ENCODE data around the gene POLE2.

The POLE2 gene

GRCh38 chr14:49692811-49693734 is 5.1 kb upstream of the POLE2 start, which contains the start of gene KLHDC1:
Gene KLHDC1 (plus strand): TSS chr14:49693120. CDS start chr14:49693195, 75 bp downstream.
- Histone ChIP-seq H3K79me1 (ENCODE audit: low read length) (peaks cover 9% of the 10 kb centered on the region), H3K27ac (ENCODE audit: low read depth, low read length) (peak within 1 kb of the TSS; percentile 33), H3K36me3 (ENCODE audit: control insufficient read depth in 1 of 2, insufficient read depth in 2 of 2, low read length in 2 of 2) (no peaks in the 10 kb centered on the region), H3K4me1 (ENCODE audit: control insufficient read depth in 1 of 2, insufficient read depth in 2 of 2, low read length in 2 of 2) (peaks cover 0 to 3% of the 10 kb centered on the region in 2 experiments), H3K27me3 (ENCODE audit: insufficient read depth, low read length) (no peaks in the 10 kb centered on the region), H3K9me3 (ENCODE audit: insufficient read depth, low read depth, low read length) (no peaks in the 10 kb centered on the region), H3K14ac (ENCODE audit: low read length) (peak within 1 kb of the TSS; percentile 63), H2BK120ac (ENCODE audit: insufficient read depth, low read length, poor library complexity) (peak within 1 kb of the TSS; percentile 25), H3K23ac (ENCODE audit: low read length) (no peak within 1 kb of the TSS), H3K4ac (ENCODE audit: low read depth, low read length) (peak within 1 kb of the TSS; percentile 12), H3K18ac (ENCODE audit: low read length) (peak within 1 kb of the TSS; percentile 58), H2AFZ (ENCODE audit: insufficient read depth, low read length, poor library complexity) (peak within 1 kb of the TSS; percentile 90), H4K12ac (ENCODE audit: low read depth, low read length) (peak within 1 kb of the TSS; percentile 61), H4K8ac (ENCODE audit: low read depth, low read length) (peak within 1 kb of the TSS; percentile 81), H2BK12ac (ENCODE audit: low read length) (no peak within 1 kb of the TSS), H3K9ac (ENCODE audit: low read length) (peak within 1 kb of the TSS; percentile 95), H2AK5ac (ENCODE audit: low read length) (no peak within 1 kb of the TSS), H4K91ac (ENCODE audit: low read depth, low read length) (peak within 1 kb of the TSS; percentile 72), H3K4me3 (ENCODE audit: low read depth, low read length) (peak within 1 kb of the TSS; percentile 85), H3K79me2 (ENCODE audit: control insufficient read depth, insufficient read depth, low read length, poor library complexity) (peaks cover 9% of the 10 kb centered on the region), H3K4me2 (ENCODE audit: low read length) (peak within 1 kb of the TSS; percentile 76), H2BK5ac (ENCODE audit: low read depth, low read length, poor library complexity) (peak within 1 kb of the TSS; percentile 34)
- WGBS (ENCODE audit: extremely low coverage, insufficient coverage, insufficient read length), result no CpG with 5 or more reads among the region's 88 CpGs
- peak; percentile 65 to 71 for DNase-seq

GRCh38 chr14:49692193-49692757 is 4.3 kb upstream of the POLE2 start:
- no CpG with 5 or more reads among the region's 6 CpGs for WGBS (ENCODE audit: extremely low coverage, insufficient coverage, insufficient read length)
- Histone ChIP-seq H3K9ac (ENCODE audit: low read length) (no peak overlapping the region), H4K12ac (ENCODE audit: low read depth, low read length) (no peak overlapping the region), H3K9me3 (ENCODE audit: insufficient read depth, low read depth, low read length) (no peaks in the 10 kb centered on the region), H3K27ac (ENCODE audit: low read depth, low read length) (no peak overlapping the region), H3K79me2 (ENCODE audit: control insufficient read depth, insufficient read depth, low read length, poor library complexity) (peaks cover 15% of the 10 kb centered on the region), H2BK5ac (ENCODE audit: low read depth, low read length, poor library complexity) (no peak overlapping the region), H3K4me3 (ENCODE audit: low read depth, low read length) (no peak overlapping the region), H4K8ac (ENCODE audit: low read depth, low read length) (no peak overlapping the region), H3K79me1 (ENCODE audit: low read length) (peaks cover 12% of the 10 kb centered on the region), H3K23ac (ENCODE audit: low read length) (no peak overlapping the region), H3K18ac (ENCODE audit: low read length) (no peak overlapping the region), H3K4me1 (ENCODE audit: control insufficient read depth in 1 of 2, insufficient read depth in 2 of 2, low read length in 2 of 2) (peaks cover 0 to 6% of the 10 kb centered on the region in 2 experiments), H2AFZ (ENCODE audit: insufficient read depth, low read length, poor library complexity) (no peak overlapping the region), H3K4me2 (ENCODE audit: low read length) (peak overlapping the region; percentile 76), H3K27me3 (ENCODE audit: insufficient read depth, low read length) (no peaks in the 10 kb centered on the region), H3K14ac (ENCODE audit: low read length) (no peak overlapping the region), H2BK120ac (ENCODE audit: insufficient read depth, low read length, poor library complexity) (no peak overlapping the region), H3K4ac (ENCODE audit: low read depth, low read length) (no peak overlapping the region), H4K91ac (ENCODE audit: low read depth, low read length) (no peak overlapping the region), H2AK5ac (ENCODE audit: low read length) (no peak overlapping the region), H3K36me3 (ENCODE audit: control insufficient read depth in 1 of 2, insufficient read depth in 2 of 2, low read length in 2 of 2) (no peaks in the 10 kb centered on the region), H2BK12ac (ENCODE audit: low read length) (no peak overlapping the region)
- no peak for DNase-seq

- H2BK5ac ChIP-seq (ENCODE audit: low read depth, low read length, poor library complexity), result no peak overlapping the region
- H3K79me1 ChIP-seq (ENCODE audit: low read length), result peaks cover 12% of the 10 kb centered on the region
- H3K36me3 ChIP-seq (ENCODE audit: control insufficient read depth in 1 of 2, insufficient read depth in 2 of 2, low read length in 2 of 2), result no peaks in the 10 kb centered on the region
- no peak overlapping the region for H3K4ac ChIP-seq (ENCODE audit: low read depth, low read length)
- no peak overlapping the region for H2AK5ac ChIP-seq (ENCODE audit: low read length)
- no peak overlapping the region for H3K4me3 ChIP-seq (ENCODE audit: low read depth, low read length)
- H4K12ac ChIP-seq (ENCODE audit: low read depth, low read length), result no peak overlapping the region
- WGBS (ENCODE audit: extremely low coverage, insufficient coverage, insufficient read length), result no CpG with 5 or more reads among the region's 4 CpGs
- no peaks in the 10 kb centered on the region for H3K9me3 ChIP-seq (ENCODE audit: insufficient read depth, low read depth, low read length)
- H4K91ac ChIP-seq (ENCODE audit: low read depth, low read length), result no peak overlapping the region
- no peak overlapping the region for H3K9ac ChIP-seq (ENCODE audit: low read length)
- H3K79me2 ChIP-seq (ENCODE audit: control insufficient read depth, insufficient read depth, low read length, poor library complexity), result peaks cover 15% of the 10 kb centered on the region
- H3K27ac ChIP-seq (ENCODE audit: low read depth, low read length), result no peak overlapping the region
- H3K23ac ChIP-seq (ENCODE audit: low read length), result no peak overlapping the region
- H3K4me1 ChIP-seq (ENCODE audit: control insufficient read depth in 1 of 2, insufficient read depth in 2 of 2, low read length in 2 of 2), result peaks cover 0 to 7% of the 10 kb centered on the region in 2 experiments
- no peak overlapping the region for H3K4me2 ChIP-seq (ENCODE audit: low read length)
- no peak for DNase-seq
- H3K14ac ChIP-seq (ENCODE audit: low read length), result no peak overlapping the region
- H2BK12ac ChIP-seq (ENCODE audit: low read length), result no peak overlapping the region
- H2AFZ ChIP-seq (ENCODE audit: insufficient read depth, low read length, poor library complexity), result no peak overlapping the region
- H4K8ac ChIP-seq (ENCODE audit: low read depth, low read length), result no peak overlapping the region
- no peak overlapping the region for H3K18ac ChIP-seq (ENCODE audit: low read length)
- no peaks in the 10 kb centered on the region for H3K27me3 ChIP-seq (ENCODE audit: insufficient read depth, low read length)
- no peak overlapping the region for H2BK120ac ChIP-seq (ENCODE audit: insufficient read depth, low read length, poor library complexity)
These were observed 3.0 kb upstream of the POLE2 start for GRCh38 chr14:49691031-49691430.

GRCh38 chr14:49688701-49689030 is 652 bp upstream of the POLE2 start:
- no peak overlapping the region for H3K14ac ChIP-seq (ENCODE audit: low read length)
- no peak overlapping the region for H3K4ac ChIP-seq (ENCODE audit: low read depth, low read length)
- no peaks in the 10 kb centered on the region for H3K27me3 ChIP-seq (ENCODE audit: insufficient read depth, low read length)
- H3K4me3 ChIP-seq (ENCODE audit: low read depth, low read length), result no peak overlapping the region
- no peak overlapping the region for H2BK120ac ChIP-seq (ENCODE audit: insufficient read depth, low read length, poor library complexity)
- peak overlapping the region; percentile 74 for H2AFZ ChIP-seq (ENCODE audit: insufficient read depth, low read length, poor library complexity)
- peak overlapping the region; percentile 95 for H4K8ac ChIP-seq (ENCODE audit: low read depth, low read length)
- peak overlapping the region; percentile 39 for H4K12ac ChIP-seq (ENCODE audit: low read depth, low read length)
- no peak overlapping the region for H2BK5ac ChIP-seq (ENCODE audit: low read depth, low read length, poor library complexity)
- no peak for DNase-seq
- no peak overlapping the region for H2BK12ac ChIP-seq (ENCODE audit: low read length)
- peaks cover 15% of the 10 kb centered on the region for H3K79me2 ChIP-seq (ENCODE audit: control insufficient read depth, insufficient read depth, low read length, poor library complexity)
- no peaks in the 10 kb centered on the region for H3K9me3 ChIP-seq (ENCODE audit: insufficient read depth, low read depth, low read length)
- whole genome bisulfite sequencing (ENCODE audit: extremely low coverage, insufficient coverage, insufficient read length), result no CpG with 5 or more reads among the region's 8 CpGs
- H2AK5ac ChIP-seq (ENCODE audit: low read length), result no peak overlapping the region
- H3K23ac ChIP-seq (ENCODE audit: low read length), result no peak overlapping the region
- no peaks in the 10 kb centered on the region for H3K36me3 ChIP-seq (ENCODE audit: control insufficient read depth in 1 of 2, insufficient read depth in 2 of 2, low read length in 2 of 2)
- H3K18ac ChIP-seq (ENCODE audit: low read length), result no peak overlapping the region
- no peak overlapping the region for H3K4me2 ChIP-seq (ENCODE audit: low read length)
- peaks cover 0 to 7% of the 10 kb centered on the region in 2 experiments for H3K4me1 ChIP-seq (ENCODE audit: control insufficient read depth in 1 of 2, insufficient read depth in 2 of 2, low read length in 2 of 2)
- peak overlapping the region; percentile 50 for H3K27ac ChIP-seq (ENCODE audit: low read depth, low read length)
- H4K91ac ChIP-seq (ENCODE audit: low read depth, low read length), result no peak overlapping the region
- peaks cover 12% of the 10 kb centered on the region for H3K79me1 ChIP-seq (ENCODE audit: low read length)
- H3K9ac ChIP-seq (ENCODE audit: low read length), result no peak overlapping the region
